HG03469 (cell line): Measurements from ENCODE around the gene ASPHD1.
"Not testable (repeated sequence)": the region's sequence is repeated elsewhere in the genome, so short reads cannot be mapped to it uniquely, and the experiment has no call there.

Experiments used
- ATAC-seq: cut with Tn5 transposase; IDR thresholded peaks from one replicate; pipeline ENCODE4 v1.9.1; 2021; ENCODE audit warnings: mild to moderate bottlenecking, moderate library complexity, moderate number of reproducible peaks; ENCODE audit not compliant: unreplicated experiment

The ASPHD1 gene

GRCh38 chr16:29906520-29907244, 6.4 kb downstream of the ASPHD1 start:
- ATAC-seq, result no peak

GRCh38 chr16:29907973-29908372, 7.7 kb downstream of the ASPHD1 start:
- ATAC-seq, result no peak

- no peak for ATAC-seq
These were observed 8.5 kb downstream of the ASPHD1 start for GRCh38 chr16:29908719-29909220.

GRCh38 chr16:29909391-29909790, 9.1 kb downstream of the ASPHD1 start:
- ATAC-seq, result no peak

- not testable (repeated sequence) for ATAC-seq
These were observed 9.6 kb downstream of the ASPHD1 start for GRCh38 chr16:29909851-29910250.

GRCh38 chr16:29910819-29911675, 10.8 kb downstream of the ASPHD1 start:
- no peak for ATAC-seq

- ATAC-seq, result no peak
These were observed 11.4 kb downstream of the ASPHD1 start for GRCh38 chr16:29911676-29912010.

GRCh38 chr16:29912087-29912486, 11.8 kb downstream of the ASPHD1 start:
- ATAC-seq, result no peak

GRCh38 chr16:29913514-29913913, 13.2 kb downstream of the ASPHD1 start:
- ATAC-seq, result no peak

- ATAC-seq, result no peak
These were observed 15.4 kb downstream of the ASPHD1 start for GRCh38 chr16:29915590-29916247.

- no peak for ATAC-seq
These were observed 16.7 kb downstream of the ASPHD1 start for GRCh38 chr16:29916979-29917378.

GRCh38 chr16:29920288-29921033, 20.2 kb downstream of the ASPHD1 start:
- no peak for ATAC-seq

GRCh38 chr16:29921034-29921385, 20.7 kb downstream of the ASPHD1 start:
- ATAC-seq, result no peak

GRCh38 chr16:29922326-29922725, 22.0 kb downstream of the ASPHD1 start:
- ATAC-seq, result no peak

- ATAC-seq, result no peak
These were observed 22.8 kb downstream of the ASPHD1 start for GRCh38 chr16:29922986-29923501.

GRCh38 chr16:29925105-29925756, 24.9 kb downstream of the ASPHD1 start:
- ATAC-seq, result no peak

- peak; percentile 54 for ATAC-seq
These were observed 25.8 kb downstream of the ASPHD1 start, which contains the start of gene KCTD13 for GRCh38 chr16:29925781-29926710. Gene KCTD13 (minus strand): TSS chr16:29926226. CDS start chr16:29926033, 193 bp downstream.

GRCh38 chr16:29926711-29927052, 26.4 kb downstream of the ASPHD1 start:
- no peak for ATAC-seq
